ENCODE measurements around the gene AADACL3.
"Not testable (repeated sequence)": the region's sequence is repeated elsewhere in the genome, so short reads cannot be mapped to it uniquely, and the experiment has no call there.

AADACL3 gene

DNA sequence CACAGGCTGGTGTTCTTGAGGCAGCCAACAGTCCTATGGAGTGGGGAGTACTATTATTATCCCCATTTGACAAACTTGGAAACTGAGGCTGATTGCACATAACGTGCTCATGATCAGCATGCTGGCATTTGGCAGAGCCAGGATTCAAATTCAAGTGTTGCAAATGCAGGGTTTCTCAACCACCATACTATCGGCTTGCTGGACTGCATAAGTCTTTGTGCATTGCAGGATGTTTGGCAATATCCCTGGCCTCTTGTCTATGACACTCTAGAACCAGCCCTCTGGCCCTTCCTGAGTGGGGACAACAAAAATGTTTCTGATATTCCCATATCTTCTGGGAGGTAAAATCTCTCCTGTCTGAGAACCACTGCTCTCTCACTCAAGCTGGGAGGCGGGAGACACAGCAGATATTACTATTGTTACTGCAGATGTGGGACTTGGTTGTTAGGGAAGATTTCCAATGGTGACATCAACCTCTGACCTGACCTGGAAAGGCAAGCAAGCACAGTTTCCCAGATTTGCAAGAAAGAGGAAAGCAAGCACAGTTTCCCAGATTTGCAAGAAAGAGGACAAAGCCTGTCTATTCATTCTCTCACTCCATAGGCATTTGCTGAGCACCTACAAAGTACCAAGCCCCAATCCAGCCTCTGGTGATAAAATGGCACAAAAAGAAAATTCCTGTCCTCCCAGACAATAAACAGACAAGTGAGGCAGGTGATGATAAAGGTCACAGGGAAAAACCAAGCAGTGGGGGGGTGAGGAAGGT is 1.0 kb upstream of the AADACL3 start:
- DNase-seq: no peak

- no peak for DNase-seq
These were observed 1.5 kb downstream of the AADACL3 start for GRCh38 chr1:12717301-12717838.

DNA sequence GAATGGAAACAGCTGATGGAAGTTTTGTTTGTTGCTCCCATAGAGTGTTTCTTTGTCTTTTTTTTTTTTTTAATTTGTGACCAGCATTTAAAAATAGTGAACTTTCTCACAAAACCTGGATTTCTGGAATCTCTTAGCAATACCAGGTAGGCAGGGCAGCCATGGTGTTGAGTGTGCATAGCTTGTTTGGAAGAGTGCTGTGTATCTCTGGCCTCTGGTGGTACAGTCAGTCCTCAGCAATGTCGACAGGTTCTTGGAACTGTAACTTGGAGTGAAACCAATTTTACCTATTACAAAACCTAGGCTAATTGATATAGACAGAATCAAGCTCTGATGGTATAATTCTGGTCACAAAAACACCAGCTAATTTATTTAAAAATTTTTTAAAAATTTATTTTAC is 6.7 kb downstream of the AADACL3 start:
- no peak for DNase-seq

GRCh38 chr1:12728391-12728790 is 12.5 kb downstream of the AADACL3 start:
- no peak for DNase-seq

- DNase-seq: no peak
These were observed 14.2 kb downstream of the AADACL3 start for GRCh38 chr1:12730156-12730555.

DNA sequence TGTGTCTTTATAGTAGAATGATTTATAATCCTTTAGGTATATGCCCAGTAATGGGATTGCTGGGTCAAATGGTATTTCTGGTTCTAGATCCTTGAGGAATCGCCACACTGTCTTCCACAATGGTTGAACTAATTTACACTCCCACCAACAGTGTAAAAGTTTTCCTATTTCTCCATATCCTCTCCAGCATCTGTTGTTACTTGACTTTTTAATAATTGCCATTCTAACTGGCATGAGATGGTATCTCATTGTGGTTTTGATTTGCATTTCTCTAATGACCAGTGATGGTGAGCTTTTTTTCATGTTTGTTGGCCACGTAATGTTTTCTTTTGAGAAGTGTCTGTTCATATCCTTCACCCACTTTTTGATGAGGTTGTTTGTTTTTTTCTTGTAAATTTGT is 15.2 kb downstream of the AADACL3 start:
- not testable (repeated sequence) for DNase-seq

GRCh38 chr1:12734651-12735050 is 18.7 kb downstream of the AADACL3 start:
- no peak for DNase-seq

GRCh38 chr1:12738934-12739333 is 23.0 kb downstream of the AADACL3 start:
- DNase-seq: no peak

DNA sequence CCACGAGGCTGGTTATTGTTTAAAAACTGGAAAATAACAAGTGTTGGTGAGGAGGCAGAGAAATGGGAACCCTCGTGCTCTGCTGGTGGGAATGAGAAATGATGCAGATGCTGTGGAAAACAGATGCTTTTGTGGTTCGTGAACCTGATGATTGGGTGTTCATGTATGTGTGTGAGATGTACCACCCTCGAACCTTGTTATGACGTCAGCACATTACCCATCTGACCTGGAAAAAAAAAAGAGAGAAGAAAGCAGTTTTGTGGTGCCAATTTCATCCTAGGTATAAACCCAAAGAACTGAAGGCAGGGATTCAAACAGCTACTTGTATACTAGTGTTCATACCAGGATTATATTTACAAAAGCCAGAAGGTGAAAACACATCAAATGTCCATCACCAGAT is 23.7 kb downstream of the AADACL3 start:
- no peak for DNase-seq

DNA sequence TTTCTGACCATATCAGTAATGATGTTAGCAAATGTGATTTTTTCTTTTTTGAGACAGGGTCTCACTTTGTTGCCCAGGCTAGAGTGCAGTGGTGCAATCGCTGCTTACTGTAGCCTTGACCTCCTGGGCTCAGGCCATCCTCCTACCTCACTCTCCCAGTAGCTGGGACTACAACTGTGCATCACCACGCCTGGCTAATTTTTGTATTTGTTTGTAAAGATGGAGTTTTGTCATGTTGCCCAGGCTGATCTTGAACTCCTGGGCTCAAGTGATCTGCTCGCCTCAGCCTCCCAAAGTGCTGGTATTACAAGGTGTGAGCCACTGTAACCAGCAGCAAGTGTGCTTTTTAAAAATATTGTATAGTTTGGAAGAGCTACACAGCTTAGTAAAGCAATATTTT is 26.0 kb downstream of the AADACL3 start:
- no peak for DNase-seq

GRCh38 chr1:12745126-12745991 is 29.4 kb downstream of the AADACL3 start:
- DNase-seq: no peak

- no peak for DNase-seq
These were observed 30.0 kb downstream of the AADACL3 start, which contains the start of gene CFAP107 for GRCh38 chr1:12745992-12746323. TSS of gene CFAP107 (plus strand) at chr1:12746200. CDS start at chr1:12746431, 231 bp downstream.

DNA sequence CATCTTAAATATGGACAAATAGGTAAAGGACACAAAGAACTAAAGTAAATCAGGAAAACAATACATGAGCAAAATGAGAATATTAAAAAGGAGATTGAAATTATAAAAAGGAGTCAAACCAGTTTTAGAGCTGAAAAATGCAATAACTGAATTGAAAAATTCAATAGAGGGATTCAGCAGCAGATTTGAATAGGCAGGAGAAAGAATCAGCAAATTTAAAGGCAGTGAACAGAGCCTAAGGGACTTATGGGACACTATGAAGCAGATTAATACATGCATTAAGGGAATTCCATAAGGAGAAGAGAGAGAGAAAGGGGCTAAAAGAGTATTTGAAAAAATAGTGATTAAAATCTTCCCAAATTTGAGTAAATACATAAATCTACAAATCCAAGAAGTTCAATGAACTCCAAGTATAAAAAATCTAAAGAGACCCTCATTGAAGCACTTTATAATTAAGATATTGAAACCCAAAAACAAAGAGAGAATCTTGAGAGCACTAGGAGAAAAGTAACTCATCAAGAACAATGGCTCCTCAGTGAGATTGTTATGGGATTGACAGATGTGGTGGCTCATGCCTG is 33.0 kb downstream of the AADACL3 start:
- DNase-seq: no peak

DNA sequence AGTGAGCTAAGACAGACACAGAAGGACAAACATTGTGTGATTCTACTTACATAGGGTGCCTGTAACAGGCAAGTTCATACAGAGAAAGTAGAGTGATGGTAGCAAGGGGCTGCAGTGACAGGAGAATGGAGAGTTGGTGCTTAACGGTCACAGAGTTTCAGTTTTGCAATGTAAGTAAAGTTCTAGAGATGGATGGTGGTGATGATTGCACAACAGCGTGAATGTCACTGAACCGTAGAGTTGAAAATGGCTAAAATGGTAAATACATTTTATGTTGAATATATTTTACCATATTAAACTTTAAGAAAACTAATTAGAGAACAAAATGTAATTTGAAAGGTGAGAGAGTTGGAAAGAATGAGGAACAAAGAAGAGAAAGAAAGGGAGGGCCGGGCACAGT is 38.8 kb downstream of the AADACL3 start:
- no peak for DNase-seq

DNA sequence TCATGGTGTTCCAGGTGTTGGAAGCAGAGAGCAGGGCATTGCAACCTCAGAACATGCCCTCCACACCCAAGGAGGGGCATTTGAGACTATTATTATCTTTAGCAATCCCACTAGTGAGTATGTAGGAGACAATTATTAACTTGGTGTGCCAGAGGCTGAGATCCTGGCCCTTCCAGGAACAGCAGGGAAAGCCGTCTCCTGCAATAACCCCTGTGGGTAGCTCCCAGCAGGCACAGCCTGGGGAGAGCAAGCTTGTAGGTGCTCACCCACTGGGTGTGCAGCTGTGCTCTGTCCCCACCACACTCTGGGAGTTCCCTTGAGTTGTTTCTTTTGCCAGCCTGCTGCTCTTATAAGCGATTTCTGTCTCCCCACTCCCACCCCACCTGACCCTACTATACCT is 40.4 kb downstream of the AADACL3 start:
- DNase-seq: no peak

- no peak for DNase-seq
These were observed 41.0 kb downstream of the AADACL3 start for GRCh38 chr1:12756768-12757413.

- no peak for DNase-seq
These were observed 41.9 kb downstream of the AADACL3 start for GRCh38 chr1:12757836-12758235.

- no peak for DNase-seq
These were observed 44.4 kb downstream of the AADACL3 start for GRCh38 chr1:12760256-12760795.

GRCh38 chr1:12761781-12762180 is 45.9 kb downstream of the AADACL3 start:
- DNase-seq: no peak

DNA sequence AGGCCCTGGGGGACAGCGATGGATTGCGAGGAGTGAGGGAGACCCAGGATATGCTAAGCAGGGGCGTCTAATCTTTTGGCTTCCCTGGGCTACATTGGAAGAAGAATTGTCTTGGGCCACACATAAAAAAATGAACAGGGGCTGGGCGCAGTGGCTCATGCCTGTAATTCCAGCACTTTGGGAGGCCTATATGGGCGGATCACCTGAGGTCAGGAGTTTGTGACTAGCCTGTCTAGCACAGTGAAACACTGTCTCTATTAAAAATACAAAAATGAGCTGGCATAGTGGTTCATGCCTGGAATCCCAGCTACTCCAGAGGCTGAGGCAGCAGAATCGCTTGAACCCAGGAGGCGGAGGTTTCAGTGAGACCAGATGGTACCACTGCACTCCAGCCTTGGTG is 46.9 kb downstream of the AADACL3 start:
- DNase-seq: no peak

DNA sequence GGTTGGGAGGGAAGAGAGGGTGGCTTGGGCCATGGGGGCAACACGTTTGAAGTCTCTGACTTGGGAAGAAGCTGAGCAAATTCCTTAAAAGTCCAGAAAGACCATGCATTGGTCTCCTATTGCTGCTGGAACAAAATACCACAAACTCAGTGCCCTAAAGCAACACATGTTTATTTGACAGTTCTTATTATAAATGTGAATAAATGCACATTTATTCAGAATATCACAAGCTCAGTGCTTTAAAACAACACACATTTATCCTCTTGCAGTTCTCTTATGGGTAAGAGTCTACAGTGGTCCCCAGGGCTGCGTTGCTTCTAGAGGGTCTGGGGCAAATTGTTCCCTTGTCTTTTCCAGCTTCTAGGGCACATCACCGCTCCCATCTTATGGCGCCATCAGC is 47.6 kb downstream of the AADACL3 start:
- no peak for DNase-seq

- no peak for DNase-seq
These were observed 48.1 kb downstream of the AADACL3 start for GRCh38 chr1:12764016-12764415.

GRCh38 chr1:12769031-12769430 is 53.1 kb downstream of the AADACL3 start:
- DNase-seq: no peak

Measured in activated T-cell treated with anti-CD3 and anti-CD28 coated beads for 4 hours (primary cell).